ENCODE results near the gene SMIM41.

- no peak for TF ChIP-seq EZH2 (IDR thresholded peaks at IDR 0.05; ENCODE audit: insufficient read depth, poor library complexity, severe bottlenecking)
- TF ChIP-seq EZH2phosphoT487 (IDR thresholded peaks at IDR 0.05; ENCODE audit: insufficient read depth, low read depth) = no peak
Measured at GRCh38 chr12:52152905-52153317, 73.4 kb downstream of the SMIM41 start.
